ENCODE data around the gene PTPRA.
"Not testable (repeated sequence)": the region's sequence is repeated elsewhere in the genome, so short reads cannot be mapped to it uniquely, and the experiment has no call there.

PTPRA gene

DNA sequence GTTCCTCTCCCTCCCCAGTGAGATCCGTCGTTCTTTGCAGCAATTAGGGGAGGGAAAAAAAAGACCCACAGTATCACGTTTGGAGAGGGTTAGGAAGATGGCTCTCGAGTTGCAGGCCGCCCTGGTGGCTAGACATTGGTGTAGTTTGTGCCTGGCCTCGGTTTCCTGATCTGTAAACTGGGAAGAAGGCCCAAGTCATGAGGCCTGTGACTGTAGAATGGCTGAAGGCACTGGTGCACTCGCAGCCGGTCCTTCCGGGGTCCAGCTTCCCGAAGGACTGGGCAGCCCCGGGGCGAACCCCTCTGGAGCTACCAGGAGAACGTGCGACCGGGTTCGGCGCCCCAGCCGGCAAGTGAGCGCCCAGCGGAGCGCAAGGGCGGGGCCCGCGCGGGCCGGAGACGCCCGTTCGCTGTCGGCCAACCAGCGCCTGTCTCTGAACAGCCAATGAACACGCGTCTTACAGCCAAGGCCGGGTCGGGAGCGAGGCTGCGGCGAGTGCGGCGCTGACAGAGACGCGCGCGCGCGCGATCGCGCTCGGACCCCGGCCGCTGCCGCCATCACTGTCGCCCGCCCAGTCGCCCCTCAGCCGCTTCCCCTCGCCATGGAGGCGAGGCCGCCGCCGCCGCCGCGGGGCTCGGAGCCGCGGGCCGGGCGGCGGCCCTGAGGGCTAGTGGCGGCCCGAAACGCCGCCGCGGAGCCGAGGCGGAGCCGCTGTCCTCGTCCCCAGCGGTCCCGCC lies at the start of gene PTPRA:
Gene PTPRA (plus strand): TSS at position 472 of the 737 bp plus-strand sequence. CDS start 90,797 bp downstream, outside the sequence.
- Mint-ChIP-seq H3K9me3 (no peaks in the 10 kb centered on the region), H3K36me3 (ENCODE audit: low read depth) (peaks cover 20% of the 10 kb centered on the region), H3K27ac (peak within 1 kb of the TSS; percentile 82), H3K27me3 (no peaks in the 10 kb centered on the region), H3K4me3 (peak within 1 kb of the TSS; percentile 84), H3K4me1 (peaks cover 61% of the 10 kb centered on the region)
- ATAC-seq (peak; percentile 91), DNase-seq (peak; percentile 94)

DNA sequence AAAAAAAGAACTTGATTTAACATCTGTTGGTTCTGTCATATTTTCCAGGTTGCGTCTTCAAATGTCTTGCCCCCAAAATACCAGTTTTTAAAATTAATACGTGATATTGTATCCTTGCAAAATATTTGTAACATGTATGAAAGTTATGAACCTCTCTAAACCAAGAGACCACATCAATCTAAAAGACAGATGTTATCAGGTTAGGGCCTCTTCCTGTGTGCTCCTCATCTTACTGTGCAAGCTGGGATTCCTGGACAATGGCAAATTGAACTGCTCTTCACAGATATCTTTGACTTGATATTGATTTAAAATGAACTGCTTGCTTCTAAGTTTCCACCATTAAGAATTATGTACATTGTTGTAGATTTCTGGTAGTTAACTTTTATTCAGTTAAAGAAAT lies 47.5 kb upstream of the PTPRA start:
- H3K36me3 Mint-ChIP-seq (ENCODE audit: low read depth) = no peaks in the 10 kb centered on the region
- no peak for DNase-seq
- ATAC-seq = no peak
- H3K4me3 Mint-ChIP-seq = no peak overlapping the region
- no peak overlapping the region for H3K27ac Mint-ChIP-seq
- peaks cover 22% of the 10 kb centered on the region for H3K4me1 Mint-ChIP-seq
- H3K27me3 Mint-ChIP-seq = peaks cover 16% of the 10 kb centered on the region
- no peaks in the 10 kb centered on the region for H3K9me3 Mint-ChIP-seq

- no peak overlapping the region for H3K4me3 Mint-ChIP-seq
- ATAC-seq (no peak), DNase-seq (no peak)
- peaks cover 22% of the 10 kb centered on the region for H3K4me1 Mint-ChIP-seq
- no peaks in the 10 kb centered on the region for H3K36me3 Mint-ChIP-seq (ENCODE audit: low read depth)
- H3K27ac Mint-ChIP-seq = no peak overlapping the region
- peaks cover 14% of the 10 kb centered on the region for H3K27me3 Mint-ChIP-seq
- H3K9me3 Mint-ChIP-seq = no peaks in the 10 kb centered on the region
Measured at GRCh38 chr20:2826655-2827054, 46.6 kb upstream of the PTPRA start.

GRCh38 chr20:2829376-2829775 lies 43.9 kb upstream of the PTPRA start:
- H3K36me3 Mint-ChIP-seq (ENCODE audit: low read depth) = no peaks in the 10 kb centered on the region
- peaks cover 24% of the 10 kb centered on the region for H3K4me1 Mint-ChIP-seq
- H3K4me3 Mint-ChIP-seq = no peak overlapping the region
- no peak overlapping the region for H3K27ac Mint-ChIP-seq
- DNase-seq = no peak
- peaks cover 12% of the 10 kb centered on the region for H3K27me3 Mint-ChIP-seq
- no peak for ATAC-seq
- H3K9me3 Mint-ChIP-seq = no peaks in the 10 kb centered on the region

DNA sequence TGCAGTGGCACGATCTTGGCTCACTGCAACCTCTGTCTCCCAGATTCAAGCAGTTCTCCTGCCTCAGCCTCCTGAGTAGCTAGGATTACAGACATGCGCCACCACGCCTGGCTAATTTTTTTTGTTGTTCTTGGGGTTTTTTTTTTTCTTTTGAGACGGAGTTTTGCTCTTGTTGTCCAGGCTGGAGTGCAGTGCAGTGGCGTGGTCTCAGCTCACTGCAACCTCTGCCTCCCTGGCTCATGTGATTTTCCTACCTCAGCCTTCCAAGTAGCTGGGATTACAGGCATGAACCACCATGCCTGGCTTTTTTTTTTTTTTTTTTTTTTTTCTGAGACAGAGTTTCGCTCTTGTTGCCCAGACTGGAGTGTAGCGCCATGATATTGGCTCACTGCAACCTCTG lies 42.1 kb upstream of the PTPRA start:
- H3K36me3 Mint-ChIP-seq (ENCODE audit: low read depth); DNase-seq; H3K9me3 Mint-ChIP-seq; H3K27ac Mint-ChIP-seq; H3K4me3 Mint-ChIP-seq; ATAC-seq: not testable (repeated sequence)
- H3K27me3 Mint-ChIP-seq = peaks cover 12% of the 10 kb centered on the region
- peaks cover 18% of the 10 kb centered on the region for H3K4me1 Mint-ChIP-seq

- peaks cover 1% of the 10 kb centered on the region for H3K27me3 Mint-ChIP-seq
- peaks cover 22% of the 10 kb centered on the region for H3K4me1 Mint-ChIP-seq
- no peak overlapping the region for H3K27ac Mint-ChIP-seq
- ATAC-seq (no peak), DNase-seq (no peak)
- no peaks in the 10 kb centered on the region for H3K9me3 Mint-ChIP-seq
- peaks cover 20% of the 10 kb centered on the region for H3K36me3 Mint-ChIP-seq (ENCODE audit: low read depth)
- no peak overlapping the region for H3K4me3 Mint-ChIP-seq
Measured at GRCh38 chr20:2833761-2834160, 39.5 kb upstream of the PTPRA start.

DNA sequence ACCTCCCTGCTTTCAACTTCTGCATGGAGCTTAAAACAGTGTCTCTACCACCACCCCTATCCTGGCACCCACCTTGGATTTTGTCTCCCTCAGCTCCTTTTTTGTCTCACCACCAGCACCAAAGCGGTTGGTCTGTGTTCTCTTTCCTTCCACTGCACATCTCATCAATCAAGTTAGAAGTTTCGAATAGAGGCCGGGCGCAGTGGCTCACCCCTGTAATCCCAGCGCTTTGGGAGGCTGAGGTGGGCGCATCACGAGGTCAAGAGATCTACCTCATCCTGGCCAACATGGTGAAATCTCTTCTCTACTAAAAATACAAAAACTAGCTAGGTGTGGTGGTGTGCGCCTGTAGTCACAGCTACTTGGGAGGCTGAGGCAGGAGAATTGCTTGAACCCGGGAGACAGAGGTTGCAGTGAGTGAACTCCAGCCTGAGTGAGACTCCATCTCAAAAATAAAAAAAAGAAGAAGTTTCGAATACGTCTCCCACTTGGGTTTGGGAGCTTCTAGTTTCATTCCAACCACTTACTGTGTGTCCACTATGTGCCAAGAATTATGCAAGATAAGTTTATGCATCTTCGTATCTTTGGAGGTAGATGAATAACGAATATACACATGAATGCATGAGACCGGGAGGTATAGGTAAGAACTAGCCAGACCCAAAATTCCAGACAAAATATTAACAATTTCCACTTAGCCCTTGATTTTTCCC lies 38.7 kb upstream of the PTPRA start:
- DNase-seq = no peak
- no peak for ATAC-seq
- Mint-ChIP-seq H3K4me1 (peaks cover 28% of the 10 kb centered on the region), H3K9me3 (no peaks in the 10 kb centered on the region), H3K4me3 (no peak overlapping the region), H3K27ac (no peak overlapping the region), H3K36me3 (ENCODE audit: low read depth) (peaks cover 25% of the 10 kb centered on the region), H3K27me3 (no peaks in the 10 kb centered on the region)

DNA sequence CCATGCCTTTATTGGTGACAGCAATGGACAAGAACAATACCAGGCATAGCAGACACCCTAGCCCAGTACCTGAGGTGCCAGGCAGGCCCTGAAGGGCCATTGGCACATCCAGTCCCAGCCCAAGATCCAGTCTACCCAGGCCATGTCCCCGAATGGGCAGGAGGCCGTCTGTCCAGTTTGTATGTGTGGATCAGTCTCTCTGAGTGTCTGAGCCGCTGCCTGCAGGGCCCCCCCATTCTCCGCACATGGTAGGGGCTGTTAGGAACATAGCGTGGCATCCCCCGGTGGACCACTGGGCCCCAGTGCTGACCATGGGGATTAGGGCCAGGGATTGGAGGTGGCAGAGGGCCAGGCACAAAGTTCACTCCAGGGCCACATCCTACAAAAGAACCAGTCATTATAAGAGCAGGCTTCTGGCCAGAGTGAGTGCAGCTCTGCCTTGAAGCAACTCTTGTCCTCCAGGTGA lies 37.9 kb upstream of the PTPRA start:
- ATAC-seq (no peak), DNase-seq (no peak)
- Mint-ChIP-seq H3K4me1 (peaks cover 30% of the 10 kb centered on the region), H3K9me3 (no peaks in the 10 kb centered on the region), H3K36me3 (ENCODE audit: low read depth) (peaks cover 25% of the 10 kb centered on the region), H3K27ac (no peak overlapping the region), H3K27me3 (no peaks in the 10 kb centered on the region), H3K4me3 (no peak overlapping the region)

DNA sequence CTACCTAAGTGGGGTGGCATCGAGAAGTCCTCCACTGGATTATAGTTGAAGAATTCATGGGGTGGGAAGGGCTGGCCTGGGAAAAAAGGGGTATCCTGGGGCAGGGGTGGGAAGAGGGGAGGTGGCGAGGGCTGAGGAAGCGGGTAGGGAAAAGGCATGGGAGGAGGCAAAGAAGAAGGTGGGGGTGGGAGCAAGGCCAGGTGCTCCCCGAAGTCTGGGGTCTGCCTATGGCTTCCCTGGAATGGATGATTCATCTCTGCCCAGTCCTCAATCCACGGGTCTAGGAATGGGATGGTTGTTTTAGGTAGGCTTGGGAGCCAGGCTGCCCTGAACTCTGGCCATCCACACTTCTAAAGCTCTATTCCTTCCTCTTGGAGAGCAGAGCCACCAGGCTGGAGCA lies 37.2 kb upstream of the PTPRA start:
- Mint-ChIP-seq H3K9me3 (no peaks in the 10 kb centered on the region), H3K27ac (no peak overlapping the region), H3K27me3 (no peaks in the 10 kb centered on the region), H3K4me1 (peaks cover 30% of the 10 kb centered on the region), H3K4me3 (no peak overlapping the region), H3K36me3 (ENCODE audit: low read depth) (peaks cover 25% of the 10 kb centered on the region)
- DNase-seq (no peak), ATAC-seq (no peak)

DNA sequence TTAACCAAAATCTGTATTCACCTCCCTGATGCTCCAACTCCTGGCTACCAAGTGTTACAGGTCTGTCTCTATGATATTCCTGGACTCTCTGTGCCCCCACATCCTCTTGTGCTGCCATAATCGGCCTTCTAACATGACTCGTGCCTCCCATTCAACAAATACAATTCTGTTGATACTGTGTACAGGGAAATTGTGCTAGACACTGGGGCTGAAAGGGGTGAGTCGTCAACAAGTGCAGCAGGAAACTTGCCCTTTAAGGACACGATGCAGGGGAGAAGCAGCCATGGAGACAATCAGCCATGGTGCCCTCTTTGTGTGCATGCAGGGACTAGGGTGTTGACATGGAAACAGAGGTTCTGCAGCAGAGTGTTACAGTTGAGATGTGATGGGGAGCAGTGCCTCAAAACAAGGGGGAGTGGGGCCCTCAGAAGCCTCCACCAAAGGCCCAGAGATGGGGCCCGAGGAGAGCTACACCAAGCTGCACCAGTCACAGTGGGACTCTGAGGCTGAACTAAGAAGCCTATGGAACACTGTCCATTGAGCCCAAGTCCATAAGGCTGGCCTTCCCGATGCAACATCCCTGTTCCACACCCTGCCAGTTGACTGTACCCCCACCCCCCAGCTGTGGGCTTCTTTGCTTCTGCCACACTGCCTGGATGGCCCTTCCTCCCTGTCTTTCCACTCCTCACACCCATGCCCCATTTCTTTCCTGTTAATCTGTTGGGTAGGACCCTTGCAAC lies 35.9 kb upstream of the PTPRA start:
- Mint-ChIP-seq H3K9me3 (no peaks in the 10 kb centered on the region), H3K36me3 (ENCODE audit: low read depth) (peaks cover 25% of the 10 kb centered on the region), H3K27ac (no peak overlapping the region), H3K4me3 (no peak overlapping the region), H3K27me3 (no peaks in the 10 kb centered on the region), H3K4me1 (peaks cover 26% of the 10 kb centered on the region)
- no peak for ATAC-seq
- DNase-seq = no peak

DNA sequence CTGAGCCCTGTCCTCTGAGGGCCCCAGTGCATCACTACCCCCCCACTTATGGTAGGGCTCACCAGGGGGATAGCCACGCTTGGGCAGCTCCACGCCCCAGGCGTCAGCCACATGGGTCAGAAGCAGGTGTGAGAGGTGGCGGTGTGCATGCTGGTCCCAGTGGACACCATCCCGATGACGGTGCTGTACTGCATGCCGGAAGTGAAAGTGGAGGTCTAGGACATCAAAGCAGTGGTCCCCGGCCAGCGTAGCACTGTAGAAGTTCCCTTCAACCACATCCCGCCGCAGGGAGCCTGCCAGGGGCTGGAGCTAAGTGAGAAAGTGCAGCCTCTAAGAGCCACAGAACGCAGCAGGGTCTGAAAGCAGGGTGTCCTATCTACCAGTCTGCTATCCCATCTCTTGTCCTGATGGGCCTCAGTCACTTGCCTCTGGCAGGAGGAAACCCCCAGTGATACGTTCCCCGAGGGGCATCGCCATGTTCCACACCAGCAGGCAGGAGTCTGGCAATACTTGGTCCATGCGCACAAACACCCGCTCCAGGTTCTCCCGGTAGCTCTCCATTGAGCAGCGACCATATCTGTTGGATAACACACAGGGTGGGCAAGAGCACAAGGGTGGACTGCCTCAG lies 35.0 kb upstream of the PTPRA start:
- no peak for DNase-seq
- ATAC-seq = no peak

GRCh38 chr20:2838847-2839671 lies 34.2 kb upstream of the PTPRA start:
- Mint-ChIP-seq H3K36me3 (ENCODE audit: low read depth) (peaks cover 26% of the 10 kb centered on the region), H3K9me3 (no peaks in the 10 kb centered on the region), H3K27me3 (no peaks in the 10 kb centered on the region), H3K27ac (peak overlapping the region; percentile 91), H3K4me1 (peaks cover 38% of the 10 kb centered on the region), H3K4me3 (peak overlapping the region; percentile 77)
- DNase-seq (no peak), ATAC-seq (no peak)

More for the DNA sequence above, 35.0 kb upstream of the PTPRA start:
- Mint-ChIP-seq H3K9me3 (no peaks in the 10 kb centered on the region), H3K27me3 (no peaks in the 10 kb centered on the region), H3K4me3 (no peak overlapping the region), H3K36me3 (ENCODE audit: low read depth) (peaks cover 25% of the 10 kb centered on the region), H3K4me1 (peaks cover 30% of the 10 kb centered on the region), H3K27ac (no peak overlapping the region)

DNA sequence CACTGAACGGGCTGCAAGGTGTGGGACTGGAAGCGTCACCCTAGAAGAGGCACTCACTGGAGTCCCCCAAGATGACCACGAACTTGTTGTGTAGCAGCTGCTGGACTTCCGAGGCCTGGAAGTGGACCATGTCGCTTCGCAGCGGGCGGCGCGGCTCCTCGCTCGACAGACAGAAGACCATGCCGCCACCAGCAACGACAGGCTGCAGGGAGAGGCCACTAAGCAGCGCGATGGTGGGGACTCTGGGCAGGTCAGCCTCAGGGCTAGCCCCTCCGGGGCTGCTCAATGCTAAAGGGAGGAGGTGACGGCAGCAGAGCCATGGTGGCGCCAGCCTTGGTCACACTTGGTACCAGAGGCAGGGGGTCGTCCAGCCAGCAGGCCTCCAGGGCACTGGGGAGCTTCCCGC lies 33.5 kb upstream of the PTPRA start:
- H3K27me3 Mint-ChIP-seq = no peaks in the 10 kb centered on the region
- H3K9me3 Mint-ChIP-seq = no peaks in the 10 kb centered on the region
- H3K4me1 Mint-ChIP-seq = peaks cover 45% of the 10 kb centered on the region
- H3K36me3 Mint-ChIP-seq (ENCODE audit: low read depth) = peaks cover 25% of the 10 kb centered on the region
- DNase-seq = no peak
- no peak for ATAC-seq
- peak overlapping the region; percentile 77 for H3K4me3 Mint-ChIP-seq
- peak overlapping the region; percentile 91 for H3K27ac Mint-ChIP-seq
